GOT3 (cell line): ENCODE results near the gene CCDC102B.
"Not testable (repeated sequence)": the region's sequence is repeated elsewhere in the genome, so short reads cannot be mapped to it uniquely, and the experiment has no call there.

ENCODE experiments used
- DNase-seq: peaks from one replicate; lab custom pipeline; 2025; ENCODE audit warnings: mixed read lengths; lab: John Stamatoyannopoulos, UW

CCDC102B gene

DNA sequence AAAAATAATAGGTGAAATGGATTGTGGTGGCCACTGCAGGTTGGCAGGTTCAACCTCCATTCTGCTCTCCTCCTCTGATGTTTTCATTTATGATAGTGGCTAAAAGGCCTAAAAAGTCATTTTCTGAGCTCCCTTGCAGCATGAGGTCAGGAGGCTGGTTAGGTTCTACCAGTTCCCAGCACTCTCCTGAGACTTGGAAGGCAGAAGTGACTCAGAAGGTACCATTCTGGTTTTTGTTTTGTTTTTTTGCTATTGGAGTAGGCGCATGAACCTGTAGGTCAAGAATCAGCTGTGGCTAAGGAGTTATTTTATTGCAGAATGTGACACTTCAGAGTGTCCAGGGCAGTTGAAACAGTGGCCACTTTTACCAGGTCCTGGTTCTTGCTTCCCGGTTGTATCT is 181.9 kb downstream of the CCDC102B start:
- DNase-seq = no peak

DNA sequence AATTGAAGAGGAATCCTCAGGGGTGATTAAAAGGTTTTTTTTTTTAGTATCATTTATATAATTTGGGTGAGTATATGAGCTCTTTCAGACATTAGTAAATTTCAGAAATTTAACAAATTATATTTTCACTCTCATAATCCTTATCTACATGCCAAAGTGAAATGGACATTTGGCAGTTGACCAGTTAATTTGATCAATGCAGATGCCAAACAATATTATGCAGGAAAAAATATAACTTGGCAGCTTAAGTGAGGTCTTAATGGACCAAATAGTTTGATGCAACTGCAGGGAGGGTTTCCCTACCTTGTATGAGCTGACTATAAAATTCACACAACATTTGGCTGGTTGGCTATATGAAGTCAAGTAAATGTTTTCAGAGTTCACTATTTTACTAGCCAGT is 185.2 kb downstream of the CCDC102B start:
- DNase-seq = no peak

- no peak for DNase-seq
Measured at GRCh38 chr18:68984342-68984741, 186.5 kb downstream of the CCDC102B start.

DNA sequence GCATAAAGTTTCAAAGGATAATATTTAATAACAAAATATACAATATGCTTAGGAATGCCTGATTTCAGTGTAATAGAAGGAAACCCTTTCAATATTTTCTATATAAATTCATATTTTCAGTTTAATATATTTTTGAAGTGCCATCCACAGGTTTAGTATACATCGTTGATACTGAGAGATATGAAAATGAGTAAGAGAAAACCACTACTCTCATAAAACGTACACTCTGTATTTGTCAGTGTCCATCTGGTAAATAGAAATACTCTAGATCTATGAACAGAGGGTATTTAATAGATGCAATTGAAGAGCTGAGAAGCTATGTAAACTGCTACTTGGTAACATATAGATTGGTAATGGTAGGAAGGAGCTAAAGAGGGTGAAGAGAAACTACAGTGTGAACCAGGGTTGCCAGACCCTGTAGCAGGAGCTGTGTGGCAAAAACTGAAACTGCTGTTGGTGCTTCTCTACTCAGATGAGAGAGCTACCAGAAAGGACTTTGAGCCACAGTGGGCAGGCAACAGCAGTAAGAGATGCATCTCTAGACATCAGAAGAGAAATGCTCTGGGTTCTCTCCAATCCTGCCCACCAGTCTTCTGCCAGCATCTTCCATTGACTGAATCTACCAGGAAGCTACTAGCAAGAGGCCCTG is 187.4 kb downstream of the CCDC102B start:
- no peak for DNase-seq

- DNase-seq = no peak
Measured at GRCh38 chr18:68991286-68991685, 193.4 kb downstream of the CCDC102B start.

- DNase-seq = no peak
Measured at GRCh38 chr18:68992719-68993482, 195.0 kb downstream of the CCDC102B start.

DNA sequence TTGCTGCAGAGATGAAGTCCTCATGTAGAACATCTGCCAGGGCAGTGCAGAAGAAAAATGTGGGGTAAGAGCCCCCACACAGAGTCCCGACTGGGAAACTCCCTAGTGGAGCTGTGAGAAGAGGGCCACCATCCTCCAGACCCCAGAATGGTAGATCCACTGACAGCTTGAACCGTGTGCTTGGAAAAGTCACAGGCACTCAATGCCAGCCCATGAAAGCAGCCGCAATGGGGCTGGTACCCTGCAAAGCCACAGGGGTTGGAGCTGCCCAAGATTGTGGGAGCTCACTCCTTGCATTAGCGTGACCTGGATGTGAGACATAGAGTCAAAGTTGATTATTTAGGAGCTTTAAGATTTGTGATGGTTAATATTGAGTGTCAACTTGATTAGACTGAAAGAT is 197.8 kb downstream of the CCDC102B start:
- DNase-seq = no peak

DNA sequence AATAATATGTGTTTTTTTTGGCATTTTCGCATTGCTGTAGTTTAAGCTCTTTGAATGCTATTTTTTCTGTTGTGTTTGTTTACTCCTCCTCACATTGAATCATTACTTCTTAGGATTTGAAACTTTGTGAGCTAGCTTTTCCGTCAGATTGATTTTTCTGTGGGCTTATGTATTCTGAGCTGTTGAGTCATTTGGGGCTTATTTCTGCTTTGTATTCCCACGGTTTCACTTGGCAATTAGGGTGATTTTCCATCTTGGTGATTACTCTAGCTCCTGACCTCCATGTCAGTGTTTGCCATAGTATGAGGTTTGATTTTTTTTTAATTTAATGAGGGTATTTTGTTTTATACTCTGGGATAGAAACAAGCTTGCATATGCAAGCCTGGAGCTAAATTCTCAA is 200.0 kb downstream of the CCDC102B start:
- no peak for DNase-seq

DNA sequence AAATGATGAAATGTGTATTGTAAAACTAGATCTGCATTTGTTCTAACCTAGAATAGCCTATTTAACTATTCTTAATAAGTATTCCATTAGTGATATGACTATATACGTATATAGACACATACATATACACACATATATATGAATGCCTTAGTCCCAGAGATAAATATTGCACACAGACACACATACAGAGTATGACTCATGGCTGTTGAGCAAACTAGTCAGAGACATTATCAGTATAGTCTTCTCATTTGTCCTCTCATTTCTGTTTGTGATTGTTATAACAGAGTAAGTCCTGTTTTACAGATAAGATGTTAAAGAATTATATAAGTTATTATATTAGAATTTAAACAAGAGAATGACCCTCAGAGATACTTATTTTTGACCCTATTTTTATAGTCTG is 202.5 kb downstream of the CCDC102B start:
- DNase-seq = no peak

GRCh38 chr18:69002233-69002632 is 204.4 kb downstream of the CCDC102B start:
- DNase-seq = no peak

DNA sequence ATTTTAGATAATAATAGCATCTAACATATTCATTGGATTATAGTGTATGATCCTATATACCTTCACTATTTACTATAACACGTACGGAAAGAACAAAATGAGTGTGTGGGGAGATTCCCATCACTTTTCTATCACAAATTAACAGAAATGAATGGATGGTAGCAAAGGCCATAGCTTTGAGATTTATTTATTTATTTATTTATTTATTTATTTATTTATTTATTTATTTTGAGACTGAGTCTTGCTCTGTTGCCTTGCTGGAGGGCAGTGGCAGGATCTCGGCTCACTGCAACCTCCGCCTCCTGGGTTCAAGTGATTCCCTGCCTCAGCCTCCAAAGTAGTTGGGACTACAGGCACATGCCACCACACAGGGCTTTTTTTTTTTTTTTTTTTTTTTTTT is 208.3 kb downstream of the CCDC102B start:
- not testable (repeated sequence) for DNase-seq

- no peak for DNase-seq
Measured at GRCh38 chr18:69008538-69008937, 210.7 kb downstream of the CCDC102B start.

DNA sequence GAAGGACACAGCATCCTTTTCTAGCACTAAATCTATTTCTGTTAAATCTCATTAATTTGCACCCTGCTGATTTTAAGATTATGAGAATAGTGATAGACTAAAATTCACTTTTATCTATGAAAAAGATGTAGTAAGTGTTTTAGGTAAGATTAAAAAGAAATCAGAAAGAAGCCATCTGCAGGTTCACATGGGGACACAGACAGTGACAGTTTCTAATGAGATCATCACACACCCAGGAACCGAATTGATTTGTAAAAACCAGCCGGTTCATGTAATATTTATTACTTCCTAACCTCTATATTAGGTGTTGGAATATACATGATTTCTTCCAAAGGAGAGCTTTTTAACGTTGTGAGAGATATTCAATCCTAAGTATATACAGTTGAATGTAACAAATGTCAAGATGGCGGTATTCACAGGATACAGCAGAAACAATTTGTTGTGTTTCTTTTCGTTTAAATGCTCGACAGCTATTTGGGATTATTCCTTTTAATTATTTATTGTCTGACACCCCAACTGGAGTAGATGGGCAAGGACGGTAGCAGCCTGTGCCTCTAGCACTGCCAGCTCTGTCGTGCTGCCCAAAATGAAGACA is 223.4 kb downstream of the CCDC102B start:
- no peak for DNase-seq

DNA sequence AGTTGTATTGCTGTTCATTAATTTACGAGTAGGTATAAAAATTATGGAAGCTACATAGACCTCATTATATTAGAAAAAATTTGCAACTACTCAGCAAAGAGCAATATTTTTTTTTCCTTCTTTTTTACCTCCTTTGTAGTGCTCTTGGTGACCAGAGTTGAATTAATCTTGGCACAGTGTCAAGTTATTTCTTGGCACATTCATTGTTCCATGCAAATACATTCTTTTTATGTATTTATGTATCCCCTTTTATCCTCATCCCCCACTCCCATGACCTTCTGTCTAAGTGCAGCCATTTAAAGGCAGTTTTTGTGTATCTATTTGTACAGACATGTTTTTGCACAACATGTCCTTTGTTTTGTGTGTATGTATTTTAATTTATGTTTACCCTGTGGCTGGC is 224.5 kb downstream of the CCDC102B start:
- DNase-seq = no peak

- DNase-seq = no peak
Measured at GRCh38 chr18:69031571-69031970, 233.7 kb downstream of the CCDC102B start.

GRCh38 chr18:69032009-69032408 is 234.1 kb downstream of the CCDC102B start:
- DNase-seq = no peak

DNA sequence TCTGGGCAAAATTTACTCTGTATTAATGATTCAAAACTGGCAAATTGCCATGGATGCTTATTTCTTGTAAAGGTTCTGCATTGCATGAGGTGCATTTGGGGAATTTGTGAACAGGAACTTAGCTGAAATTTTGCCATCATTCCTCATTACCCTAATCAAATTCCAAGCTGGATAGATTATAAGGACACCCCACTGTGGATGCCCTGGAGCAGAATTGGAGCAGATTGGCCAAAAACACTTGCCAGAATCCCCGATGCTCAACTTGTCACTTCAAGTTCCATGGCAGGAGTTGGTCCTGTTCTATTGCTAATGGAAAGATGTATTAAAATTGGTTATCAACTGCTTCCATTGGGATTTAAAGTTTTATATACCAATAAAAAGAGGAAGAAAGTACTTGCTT is 237.9 kb downstream of the CCDC102B start:
- no peak for DNase-seq

GRCh38 chr18:69044215-69044614 is 246.3 kb downstream of the CCDC102B start:
- DNase-seq = no peak

DNA sequence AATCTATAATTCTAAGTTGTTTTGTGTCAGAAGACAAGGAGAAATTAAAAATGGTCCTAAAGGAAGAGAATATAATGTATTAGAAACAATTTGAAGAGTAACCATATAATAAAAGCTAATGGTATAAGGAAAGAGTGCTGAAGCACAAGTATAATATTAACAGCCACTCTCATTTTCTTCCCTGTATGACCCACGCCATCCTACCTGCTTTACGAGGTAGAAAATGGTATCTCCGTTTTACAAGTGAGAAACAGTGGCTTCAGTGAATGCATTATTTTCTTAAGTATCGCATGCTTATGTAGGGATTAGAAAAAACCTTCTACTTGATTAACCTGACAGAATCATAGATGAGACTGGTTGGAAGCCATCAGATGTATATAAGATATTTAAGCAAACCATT is 266.2 kb downstream of the CCDC102B start:
- DNase-seq = no peak

- DNase-seq = no peak
Measured at GRCh38 chr18:69067048-69067447, 269.2 kb downstream of the CCDC102B start.

- no peak for DNase-seq
Measured at GRCh38 chr18:69071680-69072079, 273.8 kb downstream of the CCDC102B start.

- no peak for DNase-seq
Measured at GRCh38 chr18:69081846-69082245, 284.0 kb downstream of the CCDC102B start.

DNA sequence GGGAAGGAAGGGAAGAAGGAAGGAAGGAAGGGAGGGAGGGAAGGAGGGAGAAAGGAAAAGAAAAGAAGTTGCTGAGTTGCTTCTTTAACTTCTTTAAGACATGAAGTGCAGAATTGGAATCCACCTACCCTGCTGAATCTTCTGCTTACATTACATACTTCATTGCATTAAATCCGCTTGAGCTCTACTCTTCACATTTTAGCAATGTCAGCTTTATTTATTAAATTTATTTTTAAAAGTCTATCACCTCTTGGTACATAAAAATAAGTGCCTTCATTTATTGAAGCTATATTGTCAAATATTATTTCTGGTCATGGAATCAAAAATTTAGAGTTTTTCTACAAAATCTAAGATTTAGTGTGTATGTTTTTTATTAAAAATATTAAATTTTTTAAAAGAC is 284.6 kb downstream of the CCDC102B start:
- no peak for DNase-seq
